ENCODE measurements around the gene RBFOX1. TPM values are rescaled to one million over a fixed set of nuclear protein-coding genes. Genes with fewer than 3 reads are reported as not detected.

The RBFOX1 gene
- not detected for total RNA-seq (2021; ENCODE audit: unreplicated experiment)
- not detected in 2 replicates for polyA plus RNA-seq (2012)
- Bru-seq, nascent RNA: percentile 5 among the genes with signal in this experiment
- percentile 6 among the genes with signal in this experiment for BruChase-seq, experiment 1, labeled RNA remaining after a 6-hour chase
- percentile 10 among the genes with signal in this experiment for BruChase-seq, experiment 2, labeled RNA remaining after a 2-hour chase
- long read RNA-seq: 0 reads

DNA sequence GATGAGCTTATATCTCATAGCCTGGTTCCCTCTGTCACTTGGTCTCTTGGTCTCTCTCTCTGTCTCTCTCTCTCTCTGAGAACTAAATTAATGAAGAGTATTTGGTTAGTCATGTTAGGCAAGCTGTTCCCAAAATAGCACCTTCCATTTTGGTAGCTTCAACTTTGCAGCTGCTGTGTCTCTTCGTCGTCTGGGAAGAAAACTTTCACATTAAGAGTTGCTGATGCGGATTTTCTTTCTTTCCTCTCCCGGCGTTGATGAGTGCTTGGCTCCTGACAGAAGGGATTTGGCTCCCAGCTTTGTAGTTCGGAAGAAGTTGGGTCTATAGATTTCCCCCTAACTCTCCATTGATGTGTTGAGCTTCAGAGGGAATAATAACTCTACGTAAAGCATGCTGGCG lies at the start of gene RBFOX1:
Gene RBFOX1 (plus strand): TSS at position 235 of the 400 bp plus-strand sequence.
- Histone ChIP-seq H4K20me1 (ENCODE audit: insufficient read depth) (no peaks in the 10 kb centered on the region), H3K4me1 (ENCODE audit: control insufficient read depth in 1 of 2, insufficient read depth in 2 of 2, low read length in 2 of 2) (no peaks in the 10 kb centered on the region), H3K27ac (ENCODE audit: low read depth, low read length) (no peak within 1 kb of the TSS), H2AFZ (ENCODE audit: low read depth, low read length, poor library complexity, severe bottlenecking) (no peak within 1 kb of the TSS), H3K27me3 (ENCODE audit: insufficient read depth, low read length) (no peaks in the 10 kb centered on the region), H3K9ac (ENCODE audit: low read length) (no peak within 1 kb of the TSS), H3K9me2 (ENCODE audit: insufficient read depth) (no peaks in the 10 kb centered on the region), H3K4me2 (ENCODE audit: low read length) (no peak within 1 kb of the TSS), H3K79me2 (ENCODE audit: insufficient read depth, low read length) (no peaks in the 10 kb centered on the region), H3K9me3 (ENCODE audit: control insufficient read depth in 1 of 2, insufficient read depth in 1 of 2, low read depth in 1 of 2, low read length in 2 of 2) (peaks cover 0 to 23% of the 10 kb centered on the region in 2 experiments; a peak in 2 of 4 replicates), H3K4me3 (replicated peaks in 1 of 2; ENCODE audit: low read depth in 1 of 2, low read length in 2 of 2) (no peak within 1 kb of the TSS), H3K36me3 (ENCODE audit: control insufficient read depth in 1 of 2, insufficient read depth in 2 of 2, low read length in 2 of 2) (no peaks in the 10 kb centered on the region)
- CTCF ChIA-PET: no interaction called here
- intact Hi-C loops (cut with micrococcal nuclease): no loop called here
- RAD21 ChIA-PET (ENCODE audit: low non-redundant PET in 1 of 2, low total read pairs in 2 of 2, uncharacterized antibody in 2 of 2, unreplicated experiment in 2 of 2): no interaction called here
- POLR2A ChIA-PET: no interaction called here
- no TSS peak for BruUV-seq (replicated peaks)
- no peak for DNase-seq (ENCODE audit: low read depth, low spot score)
- ATAC-seq: no peak
- no peak for TF ChIP-seq CEBPB (IDR thresholded peaks at IDR 0.05; ENCODE audit: low read depth)
- TF ChIP-seq, protein P1, sequence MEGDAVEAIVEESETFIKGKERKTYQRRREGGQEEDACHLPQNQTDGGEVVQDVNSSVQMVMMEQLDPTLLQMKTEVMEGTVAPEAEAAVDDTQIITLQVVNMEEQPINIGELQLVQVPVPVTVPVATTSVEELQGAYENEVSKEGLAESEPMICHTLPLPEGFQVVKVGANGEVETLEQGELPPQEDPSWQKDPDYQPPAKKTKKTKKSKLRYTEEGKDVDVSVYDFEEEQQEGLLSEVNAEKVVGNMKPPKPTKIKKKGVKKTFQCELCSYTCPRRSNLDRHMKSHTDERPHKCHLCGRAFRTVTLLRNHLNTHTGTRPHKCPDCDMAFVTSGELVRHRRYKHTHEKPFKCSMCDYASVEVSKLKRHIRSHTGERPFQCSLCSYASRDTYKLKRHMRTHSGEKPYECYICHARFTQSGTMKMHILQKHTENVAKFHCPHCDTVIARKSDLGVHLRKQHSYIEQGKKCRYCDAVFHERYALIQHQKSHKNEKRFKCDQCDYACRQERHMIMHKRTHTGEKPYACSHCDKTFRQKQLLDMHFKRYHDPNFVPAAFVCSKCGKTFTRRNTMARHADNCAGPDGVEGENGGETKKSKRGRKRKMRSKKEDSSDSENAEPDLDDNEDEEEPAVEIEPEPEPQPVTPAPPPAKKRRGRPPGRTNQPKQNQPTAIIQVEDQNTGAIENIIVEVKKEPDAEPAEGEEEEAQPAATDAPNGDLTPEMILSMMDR (IDR thresholded peaks at IDR 0.05 in 2 of 3, conservative IDR thresholded peaks at IDR 0.05 in 1 of 3; ENCODE audit: borderline replicate concordance in 1 of 3, insufficient read depth in 1 of 3, low read depth in 2 of 3, low read length in 2 of 3): no peak
- TF ChIP-seq SIN3A (IDR thresholded peaks at IDR 0.05; ENCODE audit: low read depth): no peak
- no peak for TF ChIP-seq POLR2AphosphoS5 (IDR thresholded peaks at IDR 0.05; ENCODE audit: low read depth, low read length)
- no peak for TF ChIP-seq SRF (IDR thresholded peaks at IDR 0.05; ENCODE audit: low read depth)
- TF ChIP-seq, protein P2, sequence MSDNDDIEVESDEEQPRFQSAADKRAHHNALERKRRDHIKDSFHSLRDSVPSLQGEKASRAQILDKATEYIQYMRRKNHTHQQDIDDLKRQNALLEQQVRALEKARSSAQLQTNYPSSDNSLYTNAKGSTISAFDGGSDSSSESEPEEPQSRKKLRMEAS (IDR thresholded peaks at IDR 0.05): no peak
- TF ChIP-seq, protein P3, sequence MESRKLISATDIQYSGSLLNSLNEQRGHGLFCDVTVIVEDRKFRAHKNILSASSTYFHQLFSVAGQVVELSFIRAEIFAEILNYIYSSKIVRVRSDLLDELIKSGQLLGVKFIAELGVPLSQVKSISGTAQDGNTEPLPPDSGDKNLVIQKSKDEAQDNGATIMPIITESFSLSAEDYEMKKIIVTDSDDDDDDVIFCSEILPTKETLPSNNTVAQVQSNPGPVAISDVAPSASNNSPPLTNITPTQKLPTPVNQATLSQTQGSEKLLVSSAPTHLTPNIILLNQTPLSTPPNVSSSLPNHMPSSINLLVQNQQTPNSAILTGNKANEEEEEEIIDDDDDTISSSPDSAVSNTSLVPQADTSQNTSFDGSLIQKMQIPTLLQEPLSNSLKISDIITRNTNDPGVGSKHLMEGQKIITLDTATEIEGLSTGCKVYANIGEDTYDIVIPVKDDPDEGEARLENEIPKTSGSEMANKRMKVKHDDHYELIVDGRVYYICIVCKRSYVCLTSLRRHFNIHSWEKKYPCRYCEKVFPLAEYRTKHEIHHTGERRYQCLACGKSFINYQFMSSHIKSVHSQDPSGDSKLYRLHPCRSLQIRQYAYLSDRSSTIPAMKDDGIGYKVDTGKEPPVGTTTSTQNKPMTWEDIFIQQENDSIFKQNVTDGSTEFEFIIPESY (IDR thresholded peaks at IDR 0.05; ENCODE audit: extremely low read depth, insufficient replicate concordance, low read length): no peak
- TF ChIP-seq FOSL1 (IDR thresholded peaks at IDR 0.05; ENCODE audit: low read depth): no peak
- TF ChIP-seq RAD21 (IDR thresholded peaks at IDR 0.05; ENCODE audit: low read depth): no peak
- no peak for TF ChIP-seq EZH2phosphoT487 (IDR thresholded peaks at IDR 0.05; ENCODE audit: borderline replicate concordance)
- no peak for TF ChIP-seq SP1 (IDR thresholded peaks at IDR 0.05; ENCODE audit: low read depth)
- no peak for TF ChIP-seq ELF1 (IDR thresholded peaks at IDR 0.05; ENCODE audit: borderline replicate concordance, low read depth)
- no peak for TF ChIP-seq TCF7L2 (IDR thresholded peaks at IDR 0.05; ENCODE audit: borderline replicate concordance, extremely low read depth, insufficient read depth, insufficient read length)
